HepG2 (cell line): ENCODE results near the gene GMEB1. TPM values are rescaled to one million over a fixed set of nuclear protein-coding genes. Genes with fewer than 3 reads are reported as not detected.
A peak's percentile ranks its signal among the peaks of the same experiment; 100 is the strongest.

Experiments
- ARNT ChIP-seq: fragments of 450-650 bp; IDR thresholded peaks from 2 replicates; pipeline ENCODE4 v1.6.1; 2017
- CENPX ChIP-seq: sonication (generic); formaldehyde crosslinking; IDR thresholded peaks from 2 replicates; pipeline ENCODE4 v1.9.0; 2021; ENCODE audit warnings: mild to moderate bottlenecking, missing genetic modification reagents, moderate library complexity
- FOXP1 ChIP-seq, 2 experiments: fragments of 450-650 bp in 1 of 2; IDR thresholded peaks; 2 replicates each; pipeline ENCODE4 v1.6.1; 2017 to 2018; ENCODE audit warnings: antibody characterized with exemption in 1 of 2
- GMEB1 ChIP-seq: sonication (generic); formaldehyde crosslinking; IDR thresholded peaks from 2 replicates; pipeline ENCODE4 v1.5.1; 2020; ENCODE audit warnings: missing genetic modification reagents, mild to moderate bottlenecking, borderline replicate concordance
- HDAC1 ChIP-seq: sonication (generic); formaldehyde crosslinking; IDR thresholded peaks from 2 replicates; pipeline ENCODE4 v1.5.1; 2020; ENCODE audit warnings: mild to moderate bottlenecking, missing genetic modification reagents
- HOXA3 ChIP-seq: sonication (generic); formaldehyde crosslinking; IDR thresholded peaks from 2 replicates; pipeline ENCODE4 v1.5.0; 2020; ENCODE audit warnings: missing genetic modification reagents
- IKZF4 ChIP-seq: sonication (generic); formaldehyde crosslinking; IDR thresholded peaks from 2 replicates; pipeline ENCODE4 v1.5.1; 2020; ENCODE audit warnings: borderline replicate concordance, mild to moderate bottlenecking, low read depth, missing genetic modification reagents; ENCODE audit errors: not compliant biosample characterization
- KLF11 ChIP-seq: IDR thresholded peaks from 2 replicates; pipeline ENCODE4 v1.6.1; 2016; ENCODE audit warnings: missing compliant biosample characterization
- KMT2A ChIP-seq: sonication (generic); formaldehyde crosslinking; IDR thresholded peaks from 2 replicates; pipeline ENCODE4 v1.4.0; 2020; ENCODE audit warnings: missing genetic modification reagents
- SNAPC2 ChIP-seq: sonication (generic); formaldehyde crosslinking; IDR thresholded peaks from 2 replicates; pipeline ENCODE4 v1.8.1; 2022; ENCODE audit warnings: mild to moderate bottlenecking, missing genetic modification reagents
- TBX2 ChIP-seq: sonication (generic); formaldehyde crosslinking; IDR thresholded peaks from 2 replicates; pipeline ENCODE4 v1.5.0; 2020; ENCODE audit warnings: missing genetic modification reagents, mild to moderate bottlenecking, borderline replicate concordance
- THYN1 ChIP-seq: sonication (generic); formaldehyde crosslinking; IDR thresholded peaks from 2 replicates; pipeline ENCODE4 v1.8.1; 2023; ENCODE audit warnings: low read depth, mild to moderate bottlenecking, moderate library complexity, missing genetic modification reagents, borderline replicate concordance
- YEATS4 ChIP-seq: sonication (generic); formaldehyde crosslinking; IDR thresholded peaks from 2 replicates; pipeline ENCODE4 v1.4.0; 2020; ENCODE audit warnings: missing genetic modification reagents, borderline replicate concordance
- ZFP36 ChIP-seq: fragments of 150-350 bp; IDR thresholded peaks from 2 replicates; pipeline ENCODE4 v1.6.1; 2018; ENCODE audit warnings: borderline replicate concordance, low read length, low read depth; ENCODE audit not compliant: partially characterized antibody
- ZNF280D ChIP-seq: sonication (generic); formaldehyde crosslinking; IDR thresholded peaks from 2 replicates; pipeline ENCODE4 v1.5.1; 2020; ENCODE audit warnings: mild to moderate bottlenecking, missing genetic modification reagents
- ZNF503 ChIP-seq: sonication (generic); formaldehyde crosslinking; IDR thresholded peaks from 2 replicates; pipeline ENCODE4 v1.4.0; 2020; ENCODE audit warnings: missing genetic modification reagents
- ZNF703 ChIP-seq: sonication (generic); formaldehyde crosslinking; IDR thresholded peaks from 2 replicates; pipeline ENCODE4 v1.5.1; 2020; ENCODE audit warnings: missing genetic modification reagents, mild to moderate bottlenecking, moderate library complexity, borderline replicate concordance
- ZNF761 ChIP-seq: sonication (generic); formaldehyde crosslinking; conservative IDR thresholded peaks from 2 replicates; pipeline ENCODE4 v1.4.0; 2020; ENCODE audit warnings: mild to moderate bottlenecking, missing genetic modification reagents
- ZNF782 ChIP-seq: sonication (generic); formaldehyde crosslinking; IDR thresholded peaks from 2 replicates; pipeline ENCODE4 v1.4.0; 2020; ENCODE audit warnings: missing genetic modification reagents, mild to moderate bottlenecking, borderline replicate concordance
- ZNF841 ChIP-seq: sonication (generic); formaldehyde crosslinking; IDR thresholded peaks from 2 replicates; pipeline ENCODE4 v1.8.1; 2023; ENCODE audit warnings: missing genetic modification reagents, borderline replicate concordance
- polyA plus RNA-seq, 8 experiments: library from polyadenylated mRNA; depleted of rRNA in 3 of 8; stranded (reverse) in 7 of 8; unstranded in 1 of 8; fragments of >200 nt; fragmentation: Illumina TruSeq in 4 of 8; extraction: Trizol in 4 of 8; gene quantifications; 2 replicates each; pipeline versions ENCODE4 v1.2.1 to v1.2.3, GENCODE V29; 2011 to 2016; ENCODE audit warnings: low read depth in 4 of 8, missing spikeins in 1 of 8, mixed read lengths in 1 of 8; ENCODE audit not compliant: insufficient read depth in 1 of 8
- total RNA-seq, 5 experiments: library from RNA; depleted of rRNA; stranded (reverse); fragments of >200 nt; fragmentation: Illumina TruSeq; extraction: Trizol; gene quantifications; 2 replicates each; pipeline ENCODE4 v1.2.3, GENCODE V29; 2016; ENCODE audit warnings: low read depth in 1 of 5
- TF ChIP-seq, protein P1 (sequence below): sonication (generic); formaldehyde crosslinking; IDR thresholded peaks from 2 replicates; pipeline ENCODE4 v1.4.0; 2020; ENCODE audit warnings: low read depth, mild to moderate bottlenecking, missing genetic modification reagents

GMEB1 gene
- total and polyA plus RNA-seq, 2 of the 13 experiments (the other 11 are each of a cell fraction or from before 2014, with no cell fraction given): 3.0 to 6.0 TPM

GRCh38 chr1:28736450-28737306 lies 68.1 kb downstream of the GMEB1 start, which contains the start of gene YTHDF2 (continued):
- peak; percentile 50; the same call in 1 of the 2 replicates for TF ChIP-seq ZNF761 (CRISPR knock-in tag)
- TF ChIP-seq, protein P1, sequence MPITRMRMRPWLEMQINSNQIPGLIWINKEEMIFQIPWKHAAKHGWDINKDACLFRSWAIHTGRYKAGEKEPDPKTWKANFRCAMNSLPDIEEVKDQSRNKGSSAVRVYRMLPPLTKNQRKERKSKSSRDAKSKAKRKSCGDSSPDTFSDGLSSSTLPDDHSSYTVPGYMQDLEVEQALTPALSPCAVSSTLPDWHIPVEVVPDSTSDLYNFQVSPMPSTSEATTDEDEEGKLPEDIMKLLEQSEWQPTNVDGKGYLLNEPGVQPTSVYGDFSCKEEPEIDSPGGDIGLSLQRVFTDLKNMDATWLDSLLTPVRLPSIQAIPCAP (CRISPR knock-in tag): no peak
- peak; percentile 95 for TF ChIP-seq YEATS4 (CRISPR knock-in tag)
- peak; percentile 95 for TF ChIP-seq ZNF280D (CRISPR knock-in tag)
- TF ChIP-seq FOXP1 (IDR thresholded peaks at IDR 0.05): no peak
- no peak for TF ChIP-seq FOXP1 (CRISPR knock-in tag; IDR thresholded peaks at IDR 0.05)
- TF ChIP-seq ZNF703 (CRISPR knock-in tag): no peak
- TF ChIP-seq ZFP36: no peak
- peak; percentile 69 for TF ChIP-seq ZNF503 (CRISPR knock-in tag)
- peak; percentile 91 for TF ChIP-seq HOXA3 (CRISPR knock-in tag)
- peak; percentile 77; the same call in 1 of the 2 replicates for TF ChIP-seq TBX2
- TF ChIP-seq HDAC1: no peak; the same call in 1 of the 2 replicates
- peak; percentile 82 for TF ChIP-seq GMEB1 (CRISPR knock-in tag)
- TF ChIP-seq ZNF841 (CRISPR knock-in tag): no peak; the same call in 1 of the 2 replicates
- no peak for TF ChIP-seq THYN1 (CRISPR knock-in tag)
- peak; percentile 92 for TF ChIP-seq KLF11 (CRISPR knock-in tag)
- TF ChIP-seq IKZF4 (CRISPR knock-in tag): no peak
- no peak for TF ChIP-seq ARNT
- TF ChIP-seq CENPX (CRISPR knock-in tag): no peak
- no peak; the same call in 1 of the 2 replicates for TF ChIP-seq ZNF782 (CRISPR knock-in tag)
- peak; percentile 71; the same call in 1 of the 2 replicates for TF ChIP-seq KMT2A (CRISPR knock-in tag)
- TF ChIP-seq SNAPC2 (CRISPR knock-in tag): peak; percentile 58; the same call in 1 of the 2 replicates
